GM12878 (cell line): ENCODE results near the gene ANTXR2. TPM values are rescaled to one million over a fixed set of nuclear protein-coding genes. Genes with fewer than 3 reads are reported as not detected.

Experiments
- ATAC-seq: fragments of 200-7000 bp; cut with Tn5 transposase; 3 replicates; pipeline ENCODE4 v1.9.1; 2020; ENCODE audit warnings: mild to moderate bottlenecking, moderate library complexity
- BruUV-seq: library from RNA; stranded (reverse); fragments of 400-500 nt; replicated peaks from 2 replicates; lab custom pipeline; 2021; lab: Mats Ljungman, UMichigan
- CTCF ChIA-PET: fragments of 300-600 bp; sonication (Branson Sonifier 250); formaldehyde crosslinking; extraction: SDS; loops from one replicate; lab custom pipeline; 2021; ENCODE audit warnings: inconsistent platforms; lab: Yijun Ruan, JAX
- POLR2A ChIA-PET: fragments of 350-600 bp; formaldehyde crosslinking; extraction: SDS; loops from one replicate; lab custom pipeline; 2021; ENCODE audit warnings: inconsistent platforms; lab: Charles Lee
- RAD21 ChIA-PET: fragments of 300-600 bp; sonication (Branson Sonifier 250); formaldehyde crosslinking; loops from one replicate; lab custom pipeline; 2023; ENCODE audit warnings: antibody characterized with exemption; ENCODE audit not compliant: unreplicated experiment; lab: Charles Lee
- SMC1A ChIA-PET: fragments of 300-600 bp; sonication (Branson Sonifier 250); formaldehyde crosslinking; loops from one replicate; lab custom pipeline; 2023; ENCODE audit not compliant: unreplicated experiment, uncharacterized antibody; lab: Charles Lee
- DNase-seq: peaks from one replicate; pipeline ENCODE4 v3.0.0-alpha.2; 2011; ENCODE audit warnings: low read depth, low spot score
- FAIRE-seq: peaks from 3 replicates; lab custom pipeline; 2011; peaks lifted over from hg19 to GRCh38; lab: Jason Lieb, UNC
- H2AFZ ChIP-seq: 2 replicates; pipeline ENCODE4 v1.6.0; 2011; ENCODE audit warnings: low read depth, low read length, control low read depth; ENCODE audit not compliant: control insufficient read depth
- H3K27ac ChIP-seq: 2 replicates; pipeline ENCODE4 v1.5.1; 2011; ENCODE audit warnings: control low read depth; ENCODE audit not compliant: control insufficient read depth, insufficient read depth
- H3K27me3 ChIP-seq, 2 experiments: replicated peaks in 1 of 2; 2 replicates each; pipeline versions ENCODE4 v1.6.0 to v1.6.1; 2011; ENCODE audit warnings: low read length in 1 of 2; ENCODE audit not compliant: control insufficient read depth in 2 of 2, insufficient read depth in 2 of 2
- H3K36me3 ChIP-seq, 2 experiments: 2 replicates each; pipeline ENCODE4 v1.5.1; 2011; ENCODE audit warnings: low read length in 1 of 2; ENCODE audit not compliant: control insufficient read depth in 2 of 2, insufficient read depth in 2 of 2
- H3K4me1 ChIP-seq: 2 replicates; pipeline ENCODE4 v1.6.1; 2011; ENCODE audit warnings: mild to moderate bottlenecking, low read length, moderate library complexity, mixed read lengths; ENCODE audit not compliant: control insufficient read depth, insufficient read depth
- H3K4me2 ChIP-seq: 2 replicates; pipeline ENCODE4 v1.6.0; 2011; ENCODE audit warnings: control low read depth; ENCODE audit not compliant: control insufficient read depth, insufficient read depth
- H3K4me3 ChIP-seq: fragments of 200-600 bp; sonication (generic); 2 replicates; pipeline ENCODE4 v1.5.1; 2016
- H3K79me2 ChIP-seq: 2 replicates; pipeline ENCODE4 v1.6.0; 2011; ENCODE audit warnings: low read length; ENCODE audit not compliant: control insufficient read depth, insufficient read depth
- H3K9ac ChIP-seq: 2 replicates; pipeline ENCODE4 v1.8.0; 2011; ENCODE audit warnings: low read length, control low read depth, mixed read lengths; ENCODE audit not compliant: control insufficient read depth, insufficient read depth
- H3K9me3 ChIP-seq: replicated peaks from 3 replicates; pipeline ENCODE4 v1.5.1; 2011; ENCODE audit warnings: mild to moderate bottlenecking, low read length; ENCODE audit not compliant: control insufficient read depth, insufficient read depth
- H4K20me1 ChIP-seq: 2 replicates; pipeline ENCODE4 v1.6.0; 2011; ENCODE audit not compliant: control insufficient read depth, insufficient read depth
- ATF3 ChIP-seq: IDR thresholded peaks from 2 replicates; pipeline ENCODE4 v1.6.1; 2011; ENCODE audit warnings: low read depth, mild to moderate bottlenecking, low read length, moderate library complexity, borderline replicate concordance; ENCODE audit errors: extremely low read depth
- CBFB ChIP-seq: IDR thresholded peaks from 2 replicates; pipeline ENCODE4 v1.6.1; 2016; ENCODE audit warnings: antibody characterized with exemption, low read depth
- CTCF ChIP-seq, 3 experiments: IDR thresholded peaks in 2 of 3; conservative IDR thresholded peaks in 1 of 3; 2 replicates each; pipeline ENCODE4 v1.5.1; 2011; ENCODE audit warnings: low read depth in 3 of 3, low read length in 3 of 3, mild to moderate bottlenecking in 3 of 3, control low read depth in 2 of 3, moderate library complexity in 2 of 3, inconsistent platforms in 1 of 3, mixed read lengths in 1 of 3; ENCODE audit not compliant: control insufficient read depth in 2 of 3, insufficient read depth in 1 of 3; ENCODE audit errors: extremely low read depth in 1 of 3
- HDAC6 ChIP-seq: fragments of 200-600 bp; sonication (generic); IDR thresholded peaks from one replicate; pipeline ENCODE4 v1.8.0; 2017; ENCODE audit warnings: antibody characterized with exemption; ENCODE audit not compliant: unreplicated experiment
- IRF4 ChIP-seq: IDR thresholded peaks from 2 replicates; pipeline ENCODE4 v1.6.1; 2011; ENCODE audit warnings: low read depth, low read length
- JUND ChIP-seq: IDR thresholded peaks from 2 replicates; pipeline ENCODE4 v1.6.1; 2012; ENCODE audit warnings: low read depth, mild to moderate bottlenecking, low read length, improper control_type of control experiment, moderate library complexity
- POU2F2 ChIP-seq: IDR thresholded peaks from 3 replicates; pipeline ENCODE4 v1.6.1; 2011; ENCODE audit warnings: low read depth, mild to moderate bottlenecking, low read length, borderline replicate concordance
- SRF ChIP-seq, 2 experiments: IDR thresholded peaks; 2 replicates each; pipeline ENCODE4 v1.6.1; 2011; ENCODE audit warnings: low read depth in 2 of 2, low read length in 2 of 2, mild to moderate bottlenecking in 1 of 2, moderate library complexity in 1 of 2
- ZBTB11 ChIP-seq: fragments of 450-650 bp; formaldehyde crosslinking; IDR thresholded peaks from 2 replicates; pipeline ENCODE4 v1.5.0; 2022; ENCODE audit warnings: mild to moderate bottlenecking, missing genetic modification characterization
- in situ Hi-C: fragments of 300-500 bp; cut with MboI; formaldehyde crosslinking; loops from 9 replicates; pipeline ENCODE4 v1.14.3; 2018; ENCODE audit warnings: mixed read lengths
- intact Hi-C: fragments of 100-400 bp; cut with micrococcal nuclease; formaldehyde crosslinking; loops from one replicate; pipeline ENCODE4 v1.14.2; 2022; ENCODE audit not compliant: unreplicated experiment
- polyA plus RNA-seq, 11 experiments: library from polyadenylated mRNA; depleted of rRNA in 4 of 11; unstranded in 6 of 11; stranded (reverse) in 5 of 11; fragments of >200 nt; fragmentation: Nextera tagmentation in 4 of 11; fragmentation: Illumina TruSeq in 1 of 11; extraction: Ambion mirVana in 4 of 11; extraction: Trizol in 1 of 11; gene quantifications; 1 replicate in 1 of 11; 2 replicates in 10 of 11; pipeline versions ENCODE4 v1.2.1 to v1.2.3, GENCODE V29; 2011 to 2016; ENCODE audit warnings: inconsistent platforms in 2 of 11, missing spikeins in 2 of 11, low read depth in 1 of 11
- total RNA-seq, 4 experiments: library from RNA; depleted of rRNA in 3 of 4; stranded (reverse); fragments of >200 nt in 3 of 4; fragmentation: Illumina TruSeq in 1 of 4; extraction: Trizol in 1 of 4; gene quantifications; 2 replicates each; pipeline versions ENCODE4 v1.2.1 to v1.2.3, GENCODE V29; 2013 to 2021

The ANTXR2 gene
- total and polyA plus RNA-seq, 10 of the 15 experiments (the other 5 are each of a cell fraction or from before 2014, with no cell fraction given), result 1.4 to 8.9 (median 5.7) TPM

GRCh38 chr4:80075995-80076675 lies 3.1 kb upstream of the ANTXR2 start:
- CTCF ChIA-PET, result interaction anchor here (1.3 kb wide), 1 partner anchor 109 kb away, joined by 3 read pairs; no protein-coding TSS in a partner anchor
- H4K20me1 ChIP-seq, result no peaks in the 10 kb centered on the region
- SMC1A ChIA-PET, result interaction anchor here (1.4 to 2.4 kb wide), 3 partner anchors 15 to 50 kb away, joined by 3 to 7 read pairs (median 6); no protein-coding TSS in a partner anchor
- no peak overlapping the region for H3K9ac ChIP-seq
- no peak overlapping the region for H2AFZ ChIP-seq
- in situ Hi-C loops (no loop called here), intact Hi-C loops (no loop called here)
- peaks cover 11% of the 10 kb centered on the region for H3K79me2 ChIP-seq
- H3K9me3 ChIP-seq, result no peaks in the 10 kb centered on the region
- BruUV-seq, result no TSS peak
- TF ChIP-seq CTCF (IDR thresholded peaks at IDR 0.05 in 2 of 3, conservative IDR thresholded peaks at IDR 0.05 in 1 of 3; ENCODE audit: control insufficient read depth in 2 of 3, extremely low read depth in 1 of 3, insufficient read depth in 1 of 3, low read depth in 3 of 3, low read length in 3 of 3) (no peak), POU2F2 (no peak), IRF4 (no peak), ATF3 (no peak), SRF (IDR thresholded peaks at IDR 0.05; ENCODE audit: low read depth in 2 of 2, low read length in 2 of 2) (no peak), CBFB (no peak), ZBTB11 (CRISPR knock-in tag) (no peak), JUND (no peak), HDAC6 (no peak)
- no peak overlapping the region for H3K27ac ChIP-seq
- peak overlapping the region; percentile 38; the same call in 1 of the 2 replicates for H3K4me2 ChIP-seq
- peaks cover 32% of the 10 kb centered on the region for H3K4me1 ChIP-seq
- DNase-seq (no peak), FAIRE-seq (no peak), ATAC-seq (no peak)
- no peak overlapping the region for H3K4me3 ChIP-seq
- RAD21 ChIA-PET, result no interaction called here
- H3K36me3 ChIP-seq, result no peaks in the 10 kb centered on the region
- POLR2A ChIA-PET, result no interaction called here
- no peaks in the 10 kb centered on the region; a peak in 2 of 4 replicates for H3K27me3 ChIP-seq
